ENCODE measurements around the gene METTL16. TPM values are rescaled to one million over a fixed set of nuclear protein-coding genes. Genes with fewer than 3 reads are reported as not detected.

The METTL16 gene
- total and polyA plus RNA-seq, 2 of the 8 experiments (the other 6 are each of a cell fraction or from before 2014, with no cell fraction given), result 22.8 to 59.4 TPM

DNA sequence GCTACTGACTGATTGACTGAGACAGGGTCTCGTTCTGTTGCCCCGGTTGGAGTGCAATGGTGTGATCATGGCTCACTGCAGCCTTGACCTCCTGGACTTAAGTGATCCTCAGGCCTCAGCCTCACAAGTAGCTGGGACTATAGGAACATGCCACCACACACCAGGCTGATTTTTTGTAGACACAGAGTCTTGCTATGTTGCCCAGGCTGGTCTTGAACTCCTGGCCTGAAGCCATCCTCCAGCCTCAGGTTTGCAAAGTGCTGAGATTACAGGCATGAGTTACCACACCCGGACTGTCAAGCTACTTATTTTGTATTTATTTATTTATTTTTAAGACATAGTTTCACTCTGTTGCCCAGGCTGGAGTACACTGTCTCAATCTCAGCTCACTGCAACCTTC lies 55.2 kb downstream of the METTL16 start:
- H3K79me2 ChIP-seq (ENCODE audit: control insufficient read depth in 1 of 2, insufficient read depth in 2 of 2, low read length in 2 of 2), result no peaks in the 10 kb centered on the region
- H4K20me1 ChIP-seq (replicated peaks in 1 of 2; ENCODE audit: control insufficient read depth in 1 of 2, insufficient read depth in 2 of 2, low read length in 2 of 2), result no peaks in the 10 kb centered on the region
- H3K79me1 ChIP-seq (ENCODE audit: low read depth, low read length), result no peaks in the 10 kb centered on the region
- FAIRE-seq (no peak), DNase-seq (ENCODE audit: low read depth in 1 of 2, low spot score in 2 of 2) (no peak)
- H3K14ac ChIP-seq (ENCODE audit: insufficient read length), result no peak overlapping the region
- H2AFZ ChIP-seq (ENCODE audit: low read length), result no peak overlapping the region
- H2AK5ac ChIP-seq (ENCODE audit: low read depth, low read length), result no peak overlapping the region
- no peak overlapping the region for H2BK5ac ChIP-seq (ENCODE audit: low read depth, low read length)
- no peak overlapping the region for H2BK120ac ChIP-seq (replicated peaks; ENCODE audit: low read depth, low read length)
- H4K5ac ChIP-seq (ENCODE audit: insufficient read length, low read depth, low read length), result no peak overlapping the region
- H3K4me1 ChIP-seq (replicated peaks in 1 of 4; ENCODE audit: control insufficient read depth in 3 of 4, insufficient read depth in 4 of 4, low read length in 3 of 4), result no peaks in the 10 kb centered on the region
- no peak overlapping the region for H3K4me2 ChIP-seq (ENCODE audit: insufficient read depth in 1 of 2, low read depth in 2 of 2, low read length in 2 of 2)
- no peak overlapping the region for H3K18ac ChIP-seq (ENCODE audit: extremely low read depth, low read length)
- H3K27me3 ChIP-seq (replicated peaks in 1 of 4; ENCODE audit: control insufficient read depth in 3 of 4, extremely low read depth in 1 of 4, insufficient read depth in 3 of 4, low read length in 3 of 4), result no peaks in the 10 kb centered on the region
- H3K9ac ChIP-seq (replicated peaks in 1 of 4; ENCODE audit: extremely low read depth in 1 of 4, low read depth in 3 of 4, low read length in 3 of 4), result no peak overlapping the region
- POLR2A ChIA-PET (ENCODE audit: partially characterized antibody), result interaction anchor here (1.3 to 1.8 kb wide), 2 partner anchors 23 to 108 kb away, joined by 3 to 4 read pairs; no protein-coding TSS in a partner anchor
- H3K9me3 ChIP-seq (ENCODE audit: insufficient read depth in 2 of 2, low read depth in 1 of 2, low read length in 1 of 2), result no peaks in the 10 kb centered on the region
- no peak overlapping the region for H3K23ac ChIP-seq (ENCODE audit: insufficient read length)
- no peak overlapping the region for H3K56ac ChIP-seq (replicated peaks; ENCODE audit: insufficient read length, low read depth, low read length)
- WGBS, 2 experiments (ENCODE audit: extremely low coverage in 1 of 2, insufficient coverage in 1 of 2, insufficient read length in 1 of 2, insufficient replicate concordance in 2 of 2, low coverage in 1 of 2, low lambda C conversion rate in 2 of 2, missing lambda C conversion rate in 1 of 2), result 95% methylated on average over 3 of the region's 3 CpGs; no CpG with 5 or more reads in 1 of the 2 experiments
- H3K36me3 ChIP-seq (ENCODE audit: control insufficient read depth in 2 of 4, insufficient read depth in 4 of 4, low read length in 3 of 4), result peaks cover 0 to 8% (median 5%) of the 10 kb centered on the region in 4 experiments; a peak in 4 of 8 replicates
- CTCF ChIA-PET (ENCODE audit: partially characterized antibody), result interaction anchor here (1.3 to 2.0 kb wide), 3 partner anchors 21 to 212 kb away, joined by 4 to 6 read pairs (median 5); no protein-coding TSS in a partner anchor
- no peak overlapping the region for H3K27ac ChIP-seq (ENCODE audit: low read depth, low read length)
- TF ChIP-seq CEBPB (IDR thresholded peaks at IDR 0.05; ENCODE audit: low read depth, low read length) (no peak), BCL11A (IDR thresholded peaks at IDR 0.05; ENCODE audit: low read depth in 2 of 2, low read length in 2 of 2) (no peak), EZH2 (IDR thresholded peaks at IDR 0.05; ENCODE audit: low read depth, low read length, severe bottlenecking) (no peak), POLR2A (IDR thresholded peaks at IDR 0.05; ENCODE audit: control extremely low read depth in 1 of 2, low read depth in 2 of 2, low read length in 2 of 2) (no peak), FOSL1 (IDR thresholded peaks at IDR 0.05; ENCODE audit: insufficient read depth, low read depth, low read length) (no peak), RFX5 (IDR thresholded peaks at IDR 0.05; ENCODE audit: borderline replicate concordance, low read depth, low read length) (no peak), SUZ12 (IDR thresholded peaks at IDR 0.05; ENCODE audit: low read length) (no peak), HDAC2 (IDR thresholded peaks at IDR 0.05; ENCODE audit: borderline replicate concordance in 1 of 2, low read depth in 2 of 2, low read length in 2 of 2) (no peak), PHF8 (conservative IDR thresholded peaks at IDR 0.05; ENCODE audit: low read depth, low read length) (no peak)
- H4K8ac ChIP-seq (ENCODE audit: extremely low read depth, insufficient read depth, low read length), result no peak overlapping the region
- no peak overlapping the region for H2BK12ac ChIP-seq (ENCODE audit: low read depth, low read length)
- no peak overlapping the region for H2BK20ac ChIP-seq (ENCODE audit: low read length)
- H3K4me3 ChIP-seq (ENCODE audit: extremely low read depth in 1 of 4, insufficient read depth in 2 of 4, low read depth in 3 of 4, low read length in 4 of 4), result no peak overlapping the region
- no peak overlapping the region for H4K91ac ChIP-seq (replicated peaks; ENCODE audit: insufficient read length, low read length)
- no peak overlapping the region for H2BK15ac ChIP-seq (ENCODE audit: low read length)
- no peak overlapping the region for H3K4ac ChIP-seq (replicated peaks; ENCODE audit: insufficient read length, low read depth, low read length)
- H3K23me2 ChIP-seq (ENCODE audit: low read depth, low read length), result no peaks in the 10 kb centered on the region
